ENCODE results near the gene TMEM132D.

DNA sequence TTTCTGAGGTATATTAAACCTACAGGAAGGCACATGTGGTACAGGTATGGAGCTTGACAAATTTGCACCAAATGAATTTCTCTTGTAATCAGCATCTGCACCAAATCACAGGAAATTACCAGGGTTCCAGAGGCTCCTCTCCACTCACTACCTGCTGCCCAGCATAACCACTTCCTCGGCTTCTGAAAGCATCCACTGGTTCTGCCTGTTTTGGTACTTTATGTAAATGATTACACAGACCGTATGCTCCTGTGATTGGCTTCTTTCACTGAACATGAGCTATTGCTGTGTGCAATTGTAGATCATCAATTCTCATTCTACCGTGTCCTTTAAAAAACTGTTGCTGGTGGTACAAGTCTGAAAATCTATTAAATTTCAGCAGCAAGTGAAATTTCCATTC, 522.1 kb downstream of the TMEM132D start:
- TF ChIP-seq CTCF (IDR thresholded peaks at IDR 0.05; ENCODE audit: poor library complexity) (no peak), EZH2 (IDR thresholded peaks at IDR 0.05; ENCODE audit: borderline replicate concordance) (no peak)
